Chondrocyte (in vitro differentiated cells): ENCODE measurements around the gene SYTL3. TPM values are rescaled to one million over a fixed set of nuclear protein-coding genes. Genes with fewer than 3 reads are reported as not detected.

Experiments used
- DNase-seq: peaks from one replicate; pipeline ENCODE4 v3.0.0; 2021; ENCODE audit warnings: mixed read lengths, low spot score
- H3K27ac Mint-ChIP-seq: one replicate; pipeline ENCODE4 v1.8.0; 2021; ENCODE audit warnings: mild to moderate bottlenecking, moderate library complexity, mixed read lengths; ENCODE audit not compliant: unreplicated experiment
- H3K27me3 Mint-ChIP-seq: 2 replicates; pipeline ENCODE4 v1.8.0; 2021; ENCODE audit warnings: low read depth, mixed read lengths
- H3K36me3 Mint-ChIP-seq: 2 replicates; pipeline ENCODE4 v1.8.0; 2021; ENCODE audit warnings: low read depth, mixed read lengths
- H3K4me1 Mint-ChIP-seq: 2 replicates; pipeline ENCODE4 v1.8.0; 2021; ENCODE audit warnings: low read depth, mild to moderate bottlenecking, mixed read lengths
- H3K4me3 Mint-ChIP-seq: one replicate; pipeline ENCODE4 v1.8.0; 2021; ENCODE audit warnings: mild to moderate bottlenecking, moderate library complexity, mixed read lengths; ENCODE audit not compliant: unreplicated experiment
- H3K9me3 Mint-ChIP-seq: 2 replicates; pipeline ENCODE4 v1.8.0; 2021; ENCODE audit warnings: low read depth, mixed read lengths
- total RNA-seq: library from RNA; stranded (reverse); gene quantifications from 3 replicates; pipeline ENCODE4 v1.2.1, GENCODE V29; 2021
- TF ChIP-seq, protein P1 (sequence below): fragments of 200-600 bp; sonication (generic); IDR thresholded peaks from 2 replicates; pipeline ENCODE4 v1.5.0; 2021; ENCODE audit warnings: antibody characterized with exemption, mild to moderate bottlenecking, moderate library complexity

The SYTL3 gene
- total RNA-seq, 1 donor from 2014 or later = 1.4 TPM

- Mint-ChIP-seq H3K27me3 (no peaks in the 10 kb centered on the region), H3K9me3 (no peaks in the 10 kb centered on the region), H3K27ac (no peak overlapping the region), H3K4me1 (peaks cover 8% of the 10 kb centered on the region), H3K36me3 (no peaks in the 10 kb centered on the region), H3K4me3 (no peak overlapping the region)
- no peak for DNase-seq
- TF ChIP-seq, protein P1, sequence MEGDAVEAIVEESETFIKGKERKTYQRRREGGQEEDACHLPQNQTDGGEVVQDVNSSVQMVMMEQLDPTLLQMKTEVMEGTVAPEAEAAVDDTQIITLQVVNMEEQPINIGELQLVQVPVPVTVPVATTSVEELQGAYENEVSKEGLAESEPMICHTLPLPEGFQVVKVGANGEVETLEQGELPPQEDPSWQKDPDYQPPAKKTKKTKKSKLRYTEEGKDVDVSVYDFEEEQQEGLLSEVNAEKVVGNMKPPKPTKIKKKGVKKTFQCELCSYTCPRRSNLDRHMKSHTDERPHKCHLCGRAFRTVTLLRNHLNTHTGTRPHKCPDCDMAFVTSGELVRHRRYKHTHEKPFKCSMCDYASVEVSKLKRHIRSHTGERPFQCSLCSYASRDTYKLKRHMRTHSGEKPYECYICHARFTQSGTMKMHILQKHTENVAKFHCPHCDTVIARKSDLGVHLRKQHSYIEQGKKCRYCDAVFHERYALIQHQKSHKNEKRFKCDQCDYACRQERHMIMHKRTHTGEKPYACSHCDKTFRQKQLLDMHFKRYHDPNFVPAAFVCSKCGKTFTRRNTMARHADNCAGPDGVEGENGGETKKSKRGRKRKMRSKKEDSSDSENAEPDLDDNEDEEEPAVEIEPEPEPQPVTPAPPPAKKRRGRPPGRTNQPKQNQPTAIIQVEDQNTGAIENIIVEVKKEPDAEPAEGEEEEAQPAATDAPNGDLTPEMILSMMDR = peak; percentile 77
Measured at GRCh38 chr6:158718461-158719046, 68.7 kb downstream of the SYTL3 start.

- no peaks in the 10 kb centered on the region for H3K27me3 Mint-ChIP-seq
- H3K27ac Mint-ChIP-seq = no peak overlapping the region
- H3K36me3 Mint-ChIP-seq = no peaks in the 10 kb centered on the region
- TF ChIP-seq, protein P1 = no peak
- no peak overlapping the region for H3K4me3 Mint-ChIP-seq
- peaks cover 8% of the 10 kb centered on the region for H3K4me1 Mint-ChIP-seq
- no peak for DNase-seq
- no peaks in the 10 kb centered on the region for H3K9me3 Mint-ChIP-seq
Measured at GRCh38 chr6:158722176-158722729, 72.4 kb downstream of the SYTL3 start.

- no peak overlapping the region for H3K27ac Mint-ChIP-seq
- peaks cover 2% of the 10 kb centered on the region for H3K36me3 Mint-ChIP-seq
- DNase-seq = no peak
- peaks cover 2% of the 10 kb centered on the region for H3K9me3 Mint-ChIP-seq
- H3K27me3 Mint-ChIP-seq = no peaks in the 10 kb centered on the region
- no peak overlapping the region for H3K4me3 Mint-ChIP-seq
- H3K4me1 Mint-ChIP-seq = peaks cover 5% of the 10 kb centered on the region
- TF ChIP-seq, protein P1 = no peak
Measured at GRCh38 chr6:158725704-158726103, 75.8 kb downstream of the SYTL3 start.

- Mint-ChIP-seq H3K27me3 (no peaks in the 10 kb centered on the region), H3K9me3 (peaks cover 2% of the 10 kb centered on the region), H3K4me1 (peaks cover 3% of the 10 kb centered on the region), H3K4me3 (no peak overlapping the region), H3K27ac (no peak overlapping the region), H3K36me3 (peaks cover 3% of the 10 kb centered on the region)
- TF ChIP-seq, protein P1 = no peak
- DNase-seq = no peak
Measured at GRCh38 chr6:158729906-158730540, 80.2 kb downstream of the SYTL3 start.

DNA sequence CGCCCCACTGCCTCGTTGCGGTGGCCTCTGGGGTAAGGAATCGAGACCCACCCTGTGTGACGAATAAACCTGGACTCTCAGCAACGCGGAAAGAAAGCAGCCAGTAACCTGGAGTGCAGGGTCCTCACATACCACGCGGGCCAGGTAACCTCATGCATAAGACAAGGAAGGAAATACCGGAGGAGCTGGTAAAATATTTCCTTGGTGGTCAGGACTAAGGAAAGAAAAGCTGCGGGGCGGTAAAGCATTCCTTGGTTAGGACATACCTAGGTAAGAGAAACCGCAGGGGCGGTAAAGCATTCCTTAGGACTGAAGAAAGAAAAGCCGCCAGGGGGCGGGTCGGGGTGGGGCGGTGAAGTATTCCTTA, 80.7 kb downstream of the SYTL3 start:
- Mint-ChIP-seq H3K4me3 (no peak overlapping the region), H3K9me3 (peaks cover 2% of the 10 kb centered on the region), H3K27me3 (no peaks in the 10 kb centered on the region), H3K36me3 (peaks cover 3% of the 10 kb centered on the region), H3K4me1 (peaks cover 3% of the 10 kb centered on the region), H3K27ac (no peak overlapping the region)
- no peak for DNase-seq
- TF ChIP-seq, protein P1 = no peak
